GM10266 (cell line): ENCODE results near the gene TSPEAR.
"Not testable (repeated sequence)": the region's sequence is repeated elsewhere in the genome, so short reads cannot be mapped to it uniquely, and the experiment has no call there.

Experiments used
- DNase-seq: peaks from one replicate; pipeline ENCODE4 v3.0.0; 2012; ENCODE audit errors: extremely low spot score
- CTCF ChIP-seq: IDR thresholded peaks from 2 replicates; pipeline ENCODE4 v1.5.1; 2012; ENCODE audit warnings: mild to moderate bottlenecking, low read depth; ENCODE audit not compliant: control insufficient read depth, insufficient read depth; ENCODE audit errors: missing control alignments

TSPEAR gene

GRCh38 chr21:44589586-44590305 lies 121.6 kb downstream of the TSPEAR start:
- TF ChIP-seq CTCF, result no peak
- no peak for DNase-seq

- no peak for TF ChIP-seq CTCF
- no peak for DNase-seq
These were observed 122.3 kb downstream of the TSPEAR start for GRCh38 chr21:44589094-44589493.

GRCh38 chr21:44585892-44586291 lies 125.5 kb downstream of the TSPEAR start:
- TF ChIP-seq CTCF, result no peak
- no peak for DNase-seq

- no peak for DNase-seq
- no peak for TF ChIP-seq CTCF
These were observed 127.6 kb downstream of the TSPEAR start for GRCh38 chr21:44583800-44584147.

- DNase-seq, result no peak
- no peak for TF ChIP-seq CTCF
These were observed 128.1 kb downstream of the TSPEAR start for GRCh38 chr21:44583089-44583799.

DNA sequence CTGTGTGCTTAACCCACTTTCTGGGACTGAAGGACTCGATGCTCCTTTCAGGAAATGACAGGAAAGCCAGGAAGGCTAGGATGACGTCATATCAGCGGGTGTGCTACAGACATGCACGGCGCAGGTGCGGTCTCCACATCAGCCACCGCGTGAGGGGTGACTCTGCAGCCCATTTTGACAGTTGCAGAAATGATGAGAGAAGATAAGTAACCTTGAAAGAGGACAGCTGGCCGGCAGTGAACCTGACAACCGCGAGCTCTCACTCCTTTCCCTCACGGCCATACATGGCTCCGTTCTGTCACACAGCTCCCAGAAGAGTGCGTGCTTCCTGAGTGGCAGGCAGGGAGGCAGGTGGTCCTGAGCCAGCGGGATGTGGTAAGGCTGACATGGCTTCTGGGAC lies 129.3 kb downstream of the TSPEAR start:
- no peak for TF ChIP-seq CTCF
- no peak for DNase-seq

DNA sequence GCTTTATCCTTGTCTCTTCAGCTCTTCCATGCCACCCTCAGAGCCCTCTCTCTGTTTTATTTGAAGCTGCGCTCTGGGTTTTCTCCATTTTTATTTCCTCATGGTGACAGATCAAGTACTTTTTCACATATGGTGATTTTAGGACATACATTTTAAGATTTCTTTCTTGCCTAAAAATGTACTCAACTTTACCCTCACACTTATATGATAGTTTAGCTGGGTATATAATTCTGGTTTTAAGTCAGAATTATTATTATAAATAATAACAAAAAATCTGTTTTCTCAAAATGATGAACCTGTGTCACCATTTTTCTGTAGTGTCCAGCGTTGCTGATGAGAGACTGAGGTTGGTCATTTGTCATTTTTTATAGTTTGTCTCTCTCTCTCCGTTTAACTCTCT lies 130.2 kb downstream of the TSPEAR start:
- DNase-seq, result no peak
- TF ChIP-seq CTCF, result no peak

DNA sequence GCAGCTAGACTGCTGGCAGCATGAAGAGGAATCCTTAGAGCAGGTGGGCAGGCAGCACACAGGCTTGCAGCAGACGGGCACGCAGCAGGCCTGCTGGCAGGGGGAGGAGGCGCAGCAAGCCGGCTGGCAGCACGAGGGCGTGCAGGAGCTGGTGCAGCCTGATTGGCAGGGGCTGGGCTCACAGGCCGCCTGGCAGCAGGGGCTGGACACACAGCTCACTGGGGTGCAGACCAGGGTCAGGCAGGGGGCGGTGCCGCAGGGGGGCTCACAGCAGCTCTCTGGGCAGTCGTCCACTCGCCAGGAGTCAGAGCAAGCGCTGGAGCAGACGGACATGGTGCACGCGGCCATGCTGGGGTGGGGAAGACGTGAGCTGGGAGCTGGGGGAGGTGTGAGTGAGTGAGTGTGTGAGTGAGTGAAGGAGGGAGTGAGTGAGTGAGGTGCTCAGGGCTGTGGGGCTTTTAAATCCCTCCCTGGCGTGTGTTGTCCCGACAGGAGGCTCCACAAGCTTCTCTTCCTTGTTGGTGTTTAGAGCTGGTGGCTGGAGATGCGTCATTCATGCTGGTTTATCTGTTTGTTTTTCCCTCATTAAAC lies 131.0 kb downstream of the TSPEAR start, which contains the start of gene KRTAP10-5:
Gene KRTAP10-5, minus strand, starts transcription at position 374 of the 591 bp plus-strand sequence. Its CDS starts 26 bp downstream, at position 348.
- not testable (repeated sequence) for DNase-seq
